Tibial nerve (tissue), 4 donors: ENCODE measurements around the gene MFSD12.

Experiments used
- EP300 ChIP-seq, 2 donors: sonication (generic); formaldehyde crosslinking; IDR thresholded peaks; one replicate each; pipeline ENCODE4 v1.6.1; 2017; ENCODE audit warnings: antibody characterized with exemption in 2 of 2, mild to moderate bottlenecking in 1 of 2
- POLR2A ChIP-seq, 2 donors: fragments of 450-650 bp; IDR thresholded peaks; one replicate each; pipeline ENCODE4 v1.6.1; 2017; ENCODE audit warnings: antibody characterized with exemption in 2 of 2, mild to moderate bottlenecking in 2 of 2, moderate library complexity in 2 of 2
- TF ChIP-seq, protein P1 (sequence below), 5 experiments: fragments of 200-600 bp in 3 of 5; fragments of 450-650 bp in 2 of 5; sonication (generic) in 3 of 5; IDR thresholded peaks; one replicate each; pipeline ENCODE4 v1.5.1; 2016 to 2019; ENCODE audit warnings: antibody characterized with exemption in 5 of 5, mild to moderate bottlenecking in 3 of 5, moderate library complexity in 2 of 5

DNA sequence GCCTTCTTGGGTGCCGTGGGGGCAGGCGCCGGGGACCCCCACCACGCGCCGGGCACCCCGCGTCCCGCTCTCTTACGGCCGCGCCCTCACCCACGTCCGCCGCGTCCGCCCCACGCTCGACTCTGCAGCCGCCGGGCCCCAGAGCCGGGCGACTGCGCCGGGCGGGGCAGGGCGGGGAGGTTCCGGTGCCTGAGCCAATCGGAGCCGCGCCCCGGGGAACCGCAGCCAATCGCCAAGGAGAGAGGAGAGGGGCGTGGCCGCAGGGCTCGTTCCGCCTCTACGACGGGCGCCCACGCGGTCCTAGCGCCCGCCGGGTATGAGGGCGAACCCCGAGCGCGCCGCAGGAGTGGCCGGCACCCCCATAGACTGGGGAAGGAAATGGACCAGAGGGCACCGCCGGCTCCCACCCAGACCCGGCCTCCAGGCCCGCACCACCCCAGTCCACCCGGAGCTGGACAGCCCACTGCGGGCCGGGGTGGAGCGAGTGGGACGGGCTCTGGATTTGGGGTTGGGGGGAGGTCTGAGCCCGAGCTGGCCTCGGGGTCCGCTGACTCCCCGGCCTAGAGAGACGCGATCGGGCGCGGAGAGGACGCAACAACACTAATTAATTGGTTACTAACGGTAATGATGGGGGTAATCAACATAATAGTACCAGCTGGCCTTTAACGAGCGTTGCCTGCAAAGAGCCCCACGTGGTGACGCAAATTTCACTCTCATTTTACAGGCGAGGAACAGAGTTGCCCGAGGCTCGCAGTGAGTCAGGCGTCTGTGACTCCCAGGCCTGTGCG lies at the start of gene MFSD12:
- TF ChIP-seq, protein P1, sequence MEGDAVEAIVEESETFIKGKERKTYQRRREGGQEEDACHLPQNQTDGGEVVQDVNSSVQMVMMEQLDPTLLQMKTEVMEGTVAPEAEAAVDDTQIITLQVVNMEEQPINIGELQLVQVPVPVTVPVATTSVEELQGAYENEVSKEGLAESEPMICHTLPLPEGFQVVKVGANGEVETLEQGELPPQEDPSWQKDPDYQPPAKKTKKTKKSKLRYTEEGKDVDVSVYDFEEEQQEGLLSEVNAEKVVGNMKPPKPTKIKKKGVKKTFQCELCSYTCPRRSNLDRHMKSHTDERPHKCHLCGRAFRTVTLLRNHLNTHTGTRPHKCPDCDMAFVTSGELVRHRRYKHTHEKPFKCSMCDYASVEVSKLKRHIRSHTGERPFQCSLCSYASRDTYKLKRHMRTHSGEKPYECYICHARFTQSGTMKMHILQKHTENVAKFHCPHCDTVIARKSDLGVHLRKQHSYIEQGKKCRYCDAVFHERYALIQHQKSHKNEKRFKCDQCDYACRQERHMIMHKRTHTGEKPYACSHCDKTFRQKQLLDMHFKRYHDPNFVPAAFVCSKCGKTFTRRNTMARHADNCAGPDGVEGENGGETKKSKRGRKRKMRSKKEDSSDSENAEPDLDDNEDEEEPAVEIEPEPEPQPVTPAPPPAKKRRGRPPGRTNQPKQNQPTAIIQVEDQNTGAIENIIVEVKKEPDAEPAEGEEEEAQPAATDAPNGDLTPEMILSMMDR (IDR thresholded peaks at IDR 0.05), result peak in 1 of 5 experiments; percentile 60
- TF ChIP-seq EP300 (IDR thresholded peaks at IDR 0.05) (peak; percentile 77 to 79), POLR2A (IDR thresholded peaks at IDR 0.05) (peak; percentile 67 to 86)
